ENCODE measurements around the gene JAM2.

DNA sequence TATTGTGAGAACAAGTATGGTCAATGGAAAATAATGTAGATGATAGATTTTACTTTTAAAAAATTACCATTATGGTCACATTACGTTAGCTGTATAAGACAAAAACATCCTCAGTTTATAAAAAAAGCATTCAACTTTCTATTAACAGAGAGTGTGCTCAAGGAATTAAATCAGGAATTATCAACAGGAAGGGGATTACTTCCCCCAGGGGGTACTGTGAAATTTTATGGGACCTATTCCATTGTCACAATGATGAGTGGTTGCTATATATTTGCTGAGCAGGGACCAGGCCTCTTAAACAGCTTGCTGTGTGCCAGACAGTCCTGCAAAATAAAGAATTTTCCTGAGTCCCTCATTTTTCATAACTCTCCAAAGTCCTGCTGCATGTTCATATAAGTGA, 21.2 kb downstream of the JAM2 start:
- TF ChIP-seq, protein P1, sequence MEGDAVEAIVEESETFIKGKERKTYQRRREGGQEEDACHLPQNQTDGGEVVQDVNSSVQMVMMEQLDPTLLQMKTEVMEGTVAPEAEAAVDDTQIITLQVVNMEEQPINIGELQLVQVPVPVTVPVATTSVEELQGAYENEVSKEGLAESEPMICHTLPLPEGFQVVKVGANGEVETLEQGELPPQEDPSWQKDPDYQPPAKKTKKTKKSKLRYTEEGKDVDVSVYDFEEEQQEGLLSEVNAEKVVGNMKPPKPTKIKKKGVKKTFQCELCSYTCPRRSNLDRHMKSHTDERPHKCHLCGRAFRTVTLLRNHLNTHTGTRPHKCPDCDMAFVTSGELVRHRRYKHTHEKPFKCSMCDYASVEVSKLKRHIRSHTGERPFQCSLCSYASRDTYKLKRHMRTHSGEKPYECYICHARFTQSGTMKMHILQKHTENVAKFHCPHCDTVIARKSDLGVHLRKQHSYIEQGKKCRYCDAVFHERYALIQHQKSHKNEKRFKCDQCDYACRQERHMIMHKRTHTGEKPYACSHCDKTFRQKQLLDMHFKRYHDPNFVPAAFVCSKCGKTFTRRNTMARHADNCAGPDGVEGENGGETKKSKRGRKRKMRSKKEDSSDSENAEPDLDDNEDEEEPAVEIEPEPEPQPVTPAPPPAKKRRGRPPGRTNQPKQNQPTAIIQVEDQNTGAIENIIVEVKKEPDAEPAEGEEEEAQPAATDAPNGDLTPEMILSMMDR (IDR thresholded peaks at IDR 0.05 in 2 of 3, conservative IDR thresholded peaks at IDR 0.05 in 1 of 3; ENCODE audit: borderline replicate concordance in 1 of 3, insufficient read depth in 1 of 3, low read depth in 2 of 3, low read length in 2 of 3), result no peak
- TF ChIP-seq POLR2A (IDR thresholded peaks at IDR 0.05; ENCODE audit: borderline replicate concordance, extremely low read depth, insufficient read depth, insufficient read length) (no peak), RAD21 (IDR thresholded peaks at IDR 0.05; ENCODE audit: low read depth) (no peak), SP1 (IDR thresholded peaks at IDR 0.05; ENCODE audit: low read depth) (no peak)

Data from HCT116 (cell line).